ENCODE data around the gene MDGA2.
"Not testable (repeated sequence)": the region's sequence is repeated elsewhere in the genome, so short reads cannot be mapped to it uniquely, and the experiment has no call there.

The MDGA2 gene

DNA sequence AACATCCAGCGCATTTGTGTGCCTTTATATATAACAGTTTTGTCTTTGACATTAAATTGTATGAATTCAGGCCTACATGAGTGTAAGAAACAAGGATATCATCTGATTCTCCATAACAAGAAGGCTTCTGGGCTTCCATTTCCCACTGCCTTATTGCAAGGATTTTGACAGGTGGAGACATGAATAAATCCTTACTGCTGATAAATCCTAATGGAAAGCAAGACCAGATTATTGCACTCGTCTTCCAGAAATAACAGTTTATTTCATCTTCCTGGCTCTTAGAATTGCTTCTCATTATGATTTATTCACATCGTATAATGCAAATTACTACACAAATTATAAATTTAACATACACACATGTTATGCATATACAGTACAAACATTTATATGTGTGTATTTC is 348.1 kb downstream of the MDGA2 start:
- no peak for DNase-seq (ENCODE audit: extremely low spot score)
- TF ChIP-seq, protein P1, sequence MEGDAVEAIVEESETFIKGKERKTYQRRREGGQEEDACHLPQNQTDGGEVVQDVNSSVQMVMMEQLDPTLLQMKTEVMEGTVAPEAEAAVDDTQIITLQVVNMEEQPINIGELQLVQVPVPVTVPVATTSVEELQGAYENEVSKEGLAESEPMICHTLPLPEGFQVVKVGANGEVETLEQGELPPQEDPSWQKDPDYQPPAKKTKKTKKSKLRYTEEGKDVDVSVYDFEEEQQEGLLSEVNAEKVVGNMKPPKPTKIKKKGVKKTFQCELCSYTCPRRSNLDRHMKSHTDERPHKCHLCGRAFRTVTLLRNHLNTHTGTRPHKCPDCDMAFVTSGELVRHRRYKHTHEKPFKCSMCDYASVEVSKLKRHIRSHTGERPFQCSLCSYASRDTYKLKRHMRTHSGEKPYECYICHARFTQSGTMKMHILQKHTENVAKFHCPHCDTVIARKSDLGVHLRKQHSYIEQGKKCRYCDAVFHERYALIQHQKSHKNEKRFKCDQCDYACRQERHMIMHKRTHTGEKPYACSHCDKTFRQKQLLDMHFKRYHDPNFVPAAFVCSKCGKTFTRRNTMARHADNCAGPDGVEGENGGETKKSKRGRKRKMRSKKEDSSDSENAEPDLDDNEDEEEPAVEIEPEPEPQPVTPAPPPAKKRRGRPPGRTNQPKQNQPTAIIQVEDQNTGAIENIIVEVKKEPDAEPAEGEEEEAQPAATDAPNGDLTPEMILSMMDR (IDR thresholded peaks at IDR 0.05; ENCODE audit: control extremely low read depth, extremely low read depth, low read depth, missing control alignments) = no peak
- POLR2A ChIA-PET = no interaction called here
- CTCF ChIA-PET = no interaction called here

DNA sequence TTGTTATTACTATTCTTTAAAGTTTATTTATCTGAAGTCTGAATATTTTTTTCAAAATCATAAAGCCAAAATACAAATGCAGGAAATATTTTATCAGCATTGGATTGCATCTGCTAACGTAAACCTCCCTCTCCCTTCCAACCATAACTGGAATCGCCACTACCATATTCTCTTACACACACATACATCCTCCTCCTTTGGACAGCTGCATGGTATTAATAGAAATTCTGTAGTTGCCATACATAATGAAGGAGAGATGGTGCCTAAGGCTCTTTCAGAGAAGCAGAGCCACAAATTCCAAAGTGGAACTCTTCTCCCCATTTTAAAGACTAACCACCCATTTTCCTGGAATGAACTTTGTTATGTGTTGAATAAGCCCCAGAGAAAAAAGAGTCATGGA is 352.7 kb downstream of the MDGA2 start:
- CTCF ChIA-PET = no interaction called here
- DNase-seq (ENCODE audit: extremely low spot score) = no peak
- POLR2A ChIA-PET = no interaction called here
- TF ChIP-seq, protein P1 (IDR thresholded peaks at IDR 0.05; ENCODE audit: control extremely low read depth, extremely low read depth, low read depth, missing control alignments) = no peak

DNA sequence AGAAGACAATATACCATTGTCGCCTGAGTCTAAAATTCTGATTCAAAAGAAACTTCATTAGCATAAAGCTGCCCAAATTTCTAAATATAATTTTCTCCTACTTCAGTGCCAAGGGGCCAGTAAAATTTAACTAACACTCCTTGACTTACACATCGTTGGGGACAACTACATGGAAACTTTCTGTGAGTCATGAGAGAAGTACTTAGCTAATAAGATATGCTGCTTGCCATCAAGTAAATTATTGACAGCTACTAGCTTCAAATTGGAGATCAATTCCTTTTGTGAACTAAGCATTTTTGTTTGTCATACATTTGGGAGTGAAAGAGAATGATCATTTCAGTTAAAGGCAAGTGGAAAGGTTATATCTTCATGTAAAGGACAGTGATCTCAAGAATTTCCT is 373.3 kb downstream of the MDGA2 start:
- ChIA-PET CTCF (interaction anchor here (1.1 to 2.1 kb wide), 3 partner anchors 10 to 41 kb away, joined by 3 to 6 read pairs (median 3); no protein-coding TSS in a partner anchor), POLR2A (no interaction called here)
- TF ChIP-seq, protein P1 (IDR thresholded peaks at IDR 0.05; ENCODE audit: control extremely low read depth, extremely low read depth, low read depth, missing control alignments) = no peak
- DNase-seq (ENCODE audit: extremely low spot score) = no peak

DNA sequence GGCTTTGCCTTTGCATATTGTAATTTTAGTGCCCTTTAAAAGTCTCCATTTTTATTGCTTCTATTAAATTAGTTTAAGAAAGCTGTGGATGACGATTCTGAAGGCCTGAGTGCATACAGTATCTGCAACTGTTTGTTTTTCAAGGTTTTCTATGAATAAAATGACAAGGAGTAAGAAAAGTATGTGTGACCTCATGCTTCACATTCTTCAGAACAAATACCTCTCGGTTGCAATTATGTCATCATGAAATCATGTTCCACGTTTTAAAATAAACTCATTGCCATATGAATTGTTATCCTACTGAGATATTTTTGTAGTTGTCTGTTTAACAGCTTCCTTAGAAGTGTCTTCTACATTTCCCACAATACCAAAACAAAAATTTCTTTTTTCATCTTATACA is 374.6 kb downstream of the MDGA2 start:
- TF ChIP-seq, protein P1 (IDR thresholded peaks at IDR 0.05; ENCODE audit: control extremely low read depth, extremely low read depth, low read depth, missing control alignments) = no peak
- ChIA-PET CTCF (interaction anchor here (2.1 kb wide), 1 partner anchor 9 kb away, joined by 6 read pairs; no protein-coding TSS in a partner anchor), POLR2A (no interaction called here)
- DNase-seq (ENCODE audit: extremely low spot score) = no peak

DNA sequence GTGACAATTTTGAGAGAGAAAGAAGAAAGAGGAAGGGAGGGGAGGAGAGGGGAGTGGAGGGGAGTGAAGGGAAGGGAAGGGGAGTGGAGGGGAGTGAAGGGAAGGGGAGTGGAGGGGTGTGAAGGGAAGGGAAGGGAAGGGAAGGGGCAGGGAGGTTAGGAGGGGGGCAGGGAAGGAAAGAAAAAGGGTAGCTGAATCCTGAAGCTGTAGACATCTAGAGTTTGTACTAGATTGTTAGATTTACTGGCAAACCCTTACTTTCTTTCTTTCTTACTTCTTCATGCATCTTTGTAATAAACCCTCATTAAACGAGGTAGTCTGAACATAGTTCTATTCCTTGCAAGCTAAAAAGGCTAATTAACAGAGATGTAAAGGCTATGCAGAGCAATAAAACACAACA is 378.0 kb downstream of the MDGA2 start:
- no peak for DNase-seq (ENCODE audit: extremely low spot score)
- TF ChIP-seq, protein P1 (IDR thresholded peaks at IDR 0.05; ENCODE audit: control extremely low read depth, extremely low read depth, low read depth, missing control alignments) = no peak
- POLR2A ChIA-PET = no interaction called here
- CTCF ChIA-PET = interaction anchor here (1.1 kb wide), 1 partner anchor 19 kb away, joined by 3 read pairs; no protein-coding TSS in a partner anchor

DNA sequence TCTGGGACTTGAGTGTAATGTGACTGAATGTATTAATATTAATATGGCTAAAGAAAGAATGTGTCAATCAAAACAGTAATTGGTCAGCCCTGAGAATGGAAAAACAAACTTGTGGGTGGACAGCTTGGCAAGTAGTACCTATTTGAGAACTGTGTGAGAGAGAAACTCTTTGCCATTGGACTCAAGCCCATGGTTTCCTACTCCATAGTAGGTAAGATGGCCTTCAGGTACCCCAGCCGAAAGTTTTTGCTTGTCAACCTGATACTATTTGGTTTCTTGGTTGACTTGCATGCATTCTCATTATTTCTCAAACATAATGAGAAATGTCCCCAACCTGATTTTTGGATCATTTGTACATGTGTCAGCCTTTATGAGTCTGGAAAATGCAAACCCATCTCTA is 391.1 kb downstream of the MDGA2 start:
- CTCF ChIA-PET = interaction anchor here (1.5 kb wide), 1 partner anchor 19 kb away, joined by 4 read pairs; no protein-coding TSS in a partner anchor
- TF ChIP-seq, protein P1 (IDR thresholded peaks at IDR 0.05; ENCODE audit: control extremely low read depth, extremely low read depth, low read depth, missing control alignments) = no peak
- DNase-seq (ENCODE audit: extremely low spot score) = no peak
- POLR2A ChIA-PET = no interaction called here

DNA sequence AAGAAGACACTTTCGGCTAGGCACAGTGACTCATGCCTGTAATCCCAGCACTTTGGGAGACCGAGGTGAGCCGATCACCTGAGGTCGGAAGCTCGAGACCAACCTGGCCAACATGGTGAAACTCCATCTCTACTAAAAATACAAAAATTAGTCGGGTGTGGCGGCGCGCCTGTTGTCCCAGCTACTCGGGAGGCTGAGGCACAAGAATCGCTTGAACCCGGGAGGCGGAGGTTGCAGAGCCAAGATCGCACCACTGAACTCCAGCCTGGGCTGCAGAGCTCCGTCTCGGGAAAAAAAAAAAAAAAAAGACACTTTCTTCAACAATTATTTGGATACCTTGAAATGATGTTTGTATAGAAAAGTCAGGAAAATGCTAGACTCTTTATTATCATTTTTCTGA is 393.6 kb downstream of the MDGA2 start:
- POLR2A ChIA-PET; DNase-seq (ENCODE audit: extremely low spot score); CTCF ChIA-PET: not testable (repeated sequence)

All from GM10248 (cell line).